Activated T-helper 2 cell treated with anti-CD3 and anti-CD28 coated beads, Interferon-gamma antibody, Interleukin-2, Interleukin-4, amounts not matched to agents 10 μg/mL and 5 μg/mL and 100 μg/mL, durations not matched to agents 14 hours and 24 hours and 36 hours (primary cell): ENCODE results near the gene MYO5A. TPM values are rescaled to one million over a fixed set of nuclear protein-coding genes. Genes with fewer than 3 reads are reported as not detected.
"Not testable (repeated sequence)": the region's sequence is repeated elsewhere in the genome, so short reads cannot be mapped to it uniquely, and the experiment has no call there.

Source experiments
- DNase-seq: peaks from one replicate; pipeline ENCODE4 v3.0.0; 2021; ENCODE audit warnings: low spot score
- H3K27ac Mint-ChIP-seq: one replicate; pipeline ENCODE4 v1.8.0; 2021; ENCODE audit warnings: mixed read lengths
- H3K27me3 Mint-ChIP-seq: one replicate; pipeline ENCODE4 v1.8.0; 2021; ENCODE audit warnings: low read depth, mixed read lengths
- H3K36me3 Mint-ChIP-seq: one replicate; pipeline ENCODE4 v1.8.0; 2021; ENCODE audit warnings: low read depth, mixed read lengths
- H3K4me1 Mint-ChIP-seq: one replicate; pipeline ENCODE4 v1.8.0; 2021; ENCODE audit warnings: low read depth, mixed read lengths
- H3K4me3 Mint-ChIP-seq: one replicate; pipeline ENCODE4 v1.8.0; 2021; ENCODE audit warnings: low read depth, mild to moderate bottlenecking, moderate library complexity, mixed read lengths
- H3K9me3 Mint-ChIP-seq: one replicate; pipeline ENCODE4 v1.8.0; 2021; ENCODE audit warnings: mixed read lengths
- intact Hi-C: fragments of 100-400 bp; cut with micrococcal nuclease; formaldehyde crosslinking; loops from one replicate; pipeline ENCODE4 v1.15.1; 2023
- total RNA-seq: library from RNA; stranded (reverse); gene quantifications from 2 replicates; pipeline ENCODE4 v1.2.3, GENCODE V29; 2022

The MYO5A gene
- total RNA-seq, 1 donor from 2014 or later, result 23.6 TPM

DNA sequence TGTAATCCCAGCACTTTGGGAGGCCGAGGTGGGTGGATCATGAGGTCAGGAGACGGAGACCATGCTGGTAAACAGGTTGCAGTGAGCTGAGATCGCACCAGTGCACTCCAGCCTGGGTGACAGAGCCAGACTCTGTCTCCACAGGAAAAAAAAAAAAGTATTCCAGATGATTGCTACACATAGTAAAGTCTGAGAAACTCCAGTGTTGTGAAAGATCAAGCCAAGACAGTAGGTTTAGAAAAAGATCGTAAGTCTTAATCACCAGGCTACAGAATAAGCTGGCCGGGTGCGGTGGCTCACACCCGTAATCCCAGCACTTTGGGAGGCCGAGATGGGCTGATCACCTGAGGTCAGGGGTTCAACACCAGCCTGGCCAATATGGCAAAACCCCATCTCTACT lies 15.8 kb downstream of the MYO5A start:
- intact Hi-C loops, DNase-seq, H3K27me3 Mint-ChIP-seq, H3K9me3 Mint-ChIP-seq, H3K4me3 Mint-ChIP-seq, H3K36me3 Mint-ChIP-seq, H3K4me1 Mint-ChIP-seq, H3K27ac Mint-ChIP-seq: not testable (repeated sequence)

DNA sequence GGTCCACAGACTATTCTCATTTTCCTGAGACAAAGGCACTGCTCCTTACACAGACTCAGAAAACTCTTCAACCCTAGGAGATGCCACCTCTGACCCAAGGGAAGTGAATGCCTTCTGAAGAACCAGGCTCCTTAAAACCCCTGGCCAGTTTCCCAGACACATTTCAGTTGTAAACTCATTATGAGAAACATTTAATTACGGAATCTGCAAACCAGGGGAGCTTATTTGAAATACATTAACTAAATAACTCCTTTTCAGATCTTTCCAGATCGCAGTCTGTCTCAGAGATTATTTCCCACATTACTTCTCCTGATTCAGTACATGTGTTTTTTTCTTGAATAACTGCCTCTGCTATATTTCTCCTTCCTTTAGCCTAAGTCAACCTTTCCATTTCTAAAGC lies 17.6 kb downstream of the MYO5A start:
- H3K4me3 Mint-ChIP-seq, result no peak overlapping the region
- intact Hi-C loops, result no loop called here
- H3K9me3 Mint-ChIP-seq, result no peaks in the 10 kb centered on the region
- H3K4me1 Mint-ChIP-seq, result peaks cover 5% of the 10 kb centered on the region
- H3K27me3 Mint-ChIP-seq, result peaks cover 2% of the 10 kb centered on the region
- H3K36me3 Mint-ChIP-seq, result no peaks in the 10 kb centered on the region
- no peak overlapping the region for H3K27ac Mint-ChIP-seq
- DNase-seq, result no peak

DNA sequence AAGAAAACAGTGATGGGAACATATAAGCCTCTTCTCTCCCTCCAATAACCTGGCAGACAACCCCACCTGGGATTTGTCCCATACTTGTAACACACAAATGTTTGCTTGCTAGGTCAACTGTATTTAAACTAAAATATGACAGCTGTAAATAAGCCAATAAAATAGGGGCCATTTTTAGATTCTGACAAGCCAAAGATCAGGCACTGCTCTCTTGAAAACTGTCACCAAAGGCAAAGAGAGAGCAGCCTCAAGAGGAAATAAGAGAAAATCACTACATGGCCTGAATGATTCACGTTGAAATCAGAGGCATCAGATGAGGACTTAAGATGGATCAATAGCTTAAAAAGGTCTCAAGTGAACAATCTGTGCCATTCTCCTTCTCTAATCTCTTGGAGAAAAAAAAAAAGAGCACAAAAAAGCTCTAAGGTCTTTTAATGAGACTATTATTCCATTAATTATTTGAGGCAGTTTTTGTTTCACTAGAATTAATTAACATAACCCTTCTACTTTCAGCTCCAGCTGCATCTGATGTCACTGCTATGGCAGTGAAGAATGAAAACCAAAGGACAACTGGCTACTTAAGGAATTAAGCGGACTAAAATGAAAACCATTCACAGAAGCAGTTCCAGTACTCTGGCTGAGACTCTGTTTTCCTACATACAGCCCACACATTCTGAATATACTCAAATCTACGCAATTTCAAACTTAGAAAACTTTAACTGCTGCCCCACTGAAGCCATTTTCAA lies 19.0 kb downstream of the MYO5A start:
- Mint-ChIP-seq H3K4me1 (peaks cover 10% of the 10 kb centered on the region), H3K36me3 (no peaks in the 10 kb centered on the region), H3K4me3 (no peak overlapping the region), H3K9me3 (no peaks in the 10 kb centered on the region), H3K27me3 (peaks cover 2% of the 10 kb centered on the region), H3K27ac (no peak overlapping the region)
- DNase-seq, result no peak
- intact Hi-C loops, result no loop called here

DNA sequence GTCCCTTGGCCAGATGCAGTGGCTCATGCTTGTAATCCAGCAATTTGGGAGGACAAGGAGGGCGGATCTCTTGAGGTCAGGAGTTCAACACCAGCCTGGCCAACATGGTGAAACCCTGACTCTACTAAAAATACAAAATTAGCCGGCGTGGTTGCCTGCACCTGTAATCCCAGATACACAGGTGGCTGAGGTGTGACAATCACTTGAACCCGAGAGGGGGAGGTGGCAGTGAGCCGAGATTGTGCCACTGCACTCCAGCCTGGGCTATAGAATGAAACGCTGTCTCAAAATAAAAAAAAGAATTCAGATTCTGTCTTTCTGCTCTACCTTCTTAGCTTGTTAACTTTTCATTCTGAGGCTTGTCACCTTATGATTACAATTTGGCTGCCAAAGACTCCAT lies 22.1 kb downstream of the MYO5A start:
- no peaks in the 10 kb centered on the region for H3K9me3 Mint-ChIP-seq
- DNase-seq, result no peak
- no peaks in the 10 kb centered on the region for H3K36me3 Mint-ChIP-seq
- intact Hi-C loops, result no loop called here
- peaks cover 23% of the 10 kb centered on the region for H3K4me1 Mint-ChIP-seq
- H3K27me3 Mint-ChIP-seq, result peaks cover 2% of the 10 kb centered on the region
- no peak overlapping the region for H3K27ac Mint-ChIP-seq
- no peak overlapping the region for H3K4me3 Mint-ChIP-seq

DNA sequence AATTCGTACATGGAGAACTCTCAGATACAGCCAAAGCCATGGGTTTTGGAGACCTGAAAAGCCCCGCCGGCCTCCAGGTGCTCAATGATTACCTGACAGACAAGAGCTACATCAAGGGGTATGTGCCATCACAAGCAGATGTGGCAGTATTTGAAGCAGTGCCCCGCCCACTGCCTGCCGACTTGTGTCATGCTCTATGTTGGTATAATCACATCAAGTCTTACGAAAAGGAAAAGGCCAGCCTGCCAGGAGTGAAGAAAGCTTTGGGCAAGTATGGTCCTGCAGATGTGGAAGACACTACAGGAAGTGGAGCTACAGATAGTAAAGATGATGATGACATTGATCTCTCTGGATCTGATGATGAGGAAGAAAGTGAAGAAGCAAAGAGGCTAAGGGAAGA lies 23.5 kb downstream of the MYO5A start:
- Mint-ChIP-seq H3K27ac (no peak overlapping the region), H3K36me3 (no peaks in the 10 kb centered on the region)

DNA sequence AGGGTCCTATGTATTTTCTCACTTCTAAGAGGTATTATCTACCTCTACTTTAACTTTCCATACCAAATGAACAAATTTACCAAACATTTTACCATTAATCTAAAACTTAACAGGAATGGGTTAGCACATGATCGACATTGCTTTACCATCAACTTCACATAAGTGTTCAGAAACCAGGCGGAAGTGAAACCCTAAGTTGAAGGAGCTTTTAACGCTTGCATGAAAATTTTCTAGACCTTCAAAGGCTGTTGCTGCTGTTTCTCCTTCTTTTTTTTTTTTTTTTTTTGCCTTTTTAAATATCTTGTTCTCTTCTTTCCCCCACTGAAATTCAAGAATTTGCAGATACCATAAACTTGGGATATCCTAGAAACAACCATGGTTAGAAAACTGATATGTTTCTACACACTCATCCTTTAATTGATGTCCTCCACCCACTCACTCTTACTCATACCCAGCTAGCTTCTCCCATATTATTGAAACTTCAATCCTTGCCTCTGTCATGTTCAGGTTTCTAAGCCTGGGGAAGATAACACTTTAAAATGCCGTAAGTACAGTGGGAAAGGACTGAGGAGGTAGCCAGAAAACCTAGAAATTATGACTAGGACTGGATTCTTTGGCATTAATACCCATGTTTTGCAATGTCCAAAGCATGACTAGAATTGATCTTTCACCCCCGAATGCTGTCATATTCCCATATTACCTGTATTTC lies 24.7 kb downstream of the MYO5A start:
- H3K9me3 Mint-ChIP-seq, result no peaks in the 10 kb centered on the region
- no peak for DNase-seq
- no peaks in the 10 kb centered on the region for H3K27me3 Mint-ChIP-seq
- intact Hi-C loops, result no loop called here
- H3K27ac Mint-ChIP-seq, result no peak overlapping the region
- no peaks in the 10 kb centered on the region for H3K36me3 Mint-ChIP-seq
- H3K4me1 Mint-ChIP-seq, result peaks cover 18% of the 10 kb centered on the region
- H3K4me3 Mint-ChIP-seq, result peak overlapping the region; percentile 23

More for the DNA sequence above, 23.5 kb downstream of the MYO5A start:
- peaks cover 22% of the 10 kb centered on the region for H3K4me1 Mint-ChIP-seq
- intact Hi-C loops, result no loop called here
- peaks cover 2% of the 10 kb centered on the region for H3K27me3 Mint-ChIP-seq
- H3K4me3 Mint-ChIP-seq, result no peak overlapping the region
- no peak for DNase-seq
- H3K9me3 Mint-ChIP-seq, result no peaks in the 10 kb centered on the region

DNA sequence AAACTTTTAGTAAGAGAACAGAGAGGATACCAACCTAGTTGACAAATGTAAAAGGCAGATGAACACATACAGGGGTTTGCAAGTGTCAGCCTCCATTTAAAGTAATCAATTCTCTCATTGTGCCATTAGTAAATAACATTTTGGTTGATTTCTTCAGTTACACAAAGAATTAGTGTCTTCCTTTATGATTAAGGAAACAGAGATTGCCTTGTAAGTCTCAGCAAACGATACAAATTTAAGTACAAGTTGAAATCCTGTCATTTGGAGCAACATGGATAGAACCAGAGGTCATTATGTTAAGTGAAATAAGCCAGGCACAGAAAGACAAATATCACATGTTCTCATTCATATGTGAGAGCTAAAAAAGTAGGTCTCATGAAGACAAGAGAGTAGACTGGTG lies 26.1 kb downstream of the MYO5A start:
- H3K36me3 Mint-ChIP-seq, result no peaks in the 10 kb centered on the region
- DNase-seq, result no peak
- H3K9me3 Mint-ChIP-seq, result no peaks in the 10 kb centered on the region
- H3K27me3 Mint-ChIP-seq, result no peaks in the 10 kb centered on the region
- intact Hi-C loops, result no loop called here
- H3K4me3 Mint-ChIP-seq, result no peak overlapping the region
- H3K4me1 Mint-ChIP-seq, result peaks cover 18% of the 10 kb centered on the region
- H3K27ac Mint-ChIP-seq, result no peak overlapping the region

DNA sequence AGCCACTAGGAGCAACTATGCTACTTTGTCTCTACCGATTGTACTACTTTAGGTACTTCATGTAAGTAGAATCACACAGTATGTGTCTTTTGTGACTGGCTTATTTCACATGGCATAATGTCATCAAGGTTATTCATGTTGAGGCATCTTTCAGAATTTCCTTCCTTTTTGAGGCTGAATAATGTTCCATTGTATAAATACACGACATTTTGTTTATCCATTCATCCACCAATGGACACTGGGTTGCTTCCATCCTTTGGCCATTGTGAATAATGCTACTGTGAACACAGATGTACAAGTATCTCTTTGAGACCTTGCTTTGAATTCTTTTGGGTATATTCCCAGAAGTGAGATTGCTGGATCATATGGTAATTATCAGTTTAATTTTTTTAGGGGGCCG lies 29.2 kb downstream of the MYO5A start:
- DNase-seq, result no peak
- Mint-ChIP-seq H3K27ac (no peak overlapping the region), H3K4me3 (no peak overlapping the region), H3K36me3 (no peaks in the 10 kb centered on the region), H3K4me1 (peaks cover 20% of the 10 kb centered on the region), H3K27me3 (no peaks in the 10 kb centered on the region), H3K9me3 (no peaks in the 10 kb centered on the region)
- intact Hi-C loops, result loop anchor here (5.0 kb wide), 1 partner anchor 58 kb away; no protein-coding TSS in a partner anchor

DNA sequence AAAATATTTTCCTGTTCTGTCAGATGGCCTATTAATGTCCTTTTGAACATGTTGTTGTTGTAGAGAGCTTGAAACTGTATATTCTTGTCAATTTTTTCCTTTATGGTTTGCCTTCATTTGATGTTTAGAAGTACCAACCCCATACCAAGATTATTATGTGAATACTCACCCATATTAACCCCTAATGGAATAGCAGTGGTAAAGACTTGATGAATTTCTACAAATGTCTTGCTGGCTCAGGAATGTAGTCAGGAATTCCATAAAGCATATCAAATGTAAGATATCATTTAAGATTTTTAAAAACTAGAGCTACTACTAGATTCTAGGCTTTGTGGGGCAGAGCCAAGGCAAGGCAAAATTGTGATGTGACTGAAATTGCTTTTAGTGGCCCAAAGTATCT lies 30.0 kb downstream of the MYO5A start:
- Mint-ChIP-seq H3K36me3 (no peaks in the 10 kb centered on the region), H3K9me3 (no peaks in the 10 kb centered on the region), H3K27me3 (no peaks in the 10 kb centered on the region), H3K27ac (no peak overlapping the region), H3K4me1 (peaks cover 13% of the 10 kb centered on the region), H3K4me3 (no peak overlapping the region)
- no peak for DNase-seq
- intact Hi-C loops, result loop anchor here (5.0 kb wide), 1 partner anchor 59 kb away; no protein-coding TSS in a partner anchor

DNA sequence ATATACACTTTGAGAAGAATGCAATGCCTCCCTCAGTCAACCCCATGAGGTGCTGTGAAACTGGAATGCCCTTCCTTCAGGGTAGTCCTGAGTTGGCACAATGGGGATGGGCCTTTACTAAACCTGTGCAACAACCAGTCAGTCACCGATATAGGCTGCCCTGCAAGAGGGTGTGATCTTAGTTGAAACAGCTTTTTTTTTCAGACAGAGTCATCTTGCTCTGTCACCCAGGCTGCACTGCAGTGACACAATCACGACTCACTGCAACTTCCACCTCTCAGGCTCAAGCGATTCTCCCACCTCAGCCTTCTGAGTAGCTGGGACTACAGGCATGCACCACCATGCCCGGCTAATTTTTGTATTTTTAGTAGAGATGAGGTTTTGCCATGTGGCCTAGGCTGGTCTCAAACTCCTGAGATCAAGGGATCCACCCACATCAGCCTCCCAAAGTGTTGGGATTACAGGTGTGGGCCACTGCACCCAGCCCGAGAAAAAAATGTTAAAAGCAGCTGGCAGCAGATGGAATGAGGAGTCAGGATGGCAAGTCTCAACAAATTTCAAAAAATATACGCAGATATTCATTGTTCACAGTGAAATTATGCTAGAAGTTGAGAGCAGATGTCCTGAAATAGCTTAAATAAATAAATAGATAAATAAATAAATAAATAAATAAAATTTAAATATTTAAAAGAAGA lies 31.8 kb downstream of the MYO5A start:
- peaks cover 10% of the 10 kb centered on the region for H3K4me1 Mint-ChIP-seq
- no peak overlapping the region for H3K27ac Mint-ChIP-seq
- DNase-seq, result no peak
- no peak overlapping the region for H3K4me3 Mint-ChIP-seq
- no peaks in the 10 kb centered on the region for H3K27me3 Mint-ChIP-seq
- no peaks in the 10 kb centered on the region for H3K36me3 Mint-ChIP-seq
- no peaks in the 10 kb centered on the region for H3K9me3 Mint-ChIP-seq
- intact Hi-C loops, result loop anchor here (5.0 kb wide), 1 partner anchor 60 kb away; no protein-coding TSS in a partner anchor

DNA sequence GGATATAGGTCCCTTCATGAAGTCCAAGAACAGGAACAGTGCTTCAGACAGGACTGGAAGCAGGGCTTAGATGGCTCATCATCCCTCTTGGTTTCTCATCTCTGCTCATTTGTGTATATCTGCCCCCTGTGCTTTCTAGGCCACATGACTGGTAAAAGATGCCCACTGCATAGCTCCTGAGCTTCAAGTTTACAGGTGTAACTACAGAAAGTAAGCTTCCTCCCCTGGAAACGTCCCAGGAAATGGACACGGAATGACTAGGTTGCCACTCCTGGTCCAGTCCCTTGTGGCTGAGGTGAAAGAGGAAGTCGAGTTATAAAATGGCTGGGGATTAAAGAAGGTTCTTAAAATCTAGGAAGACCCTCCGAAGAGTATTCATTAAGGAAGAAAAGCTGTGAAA lies 32.5 kb downstream of the MYO5A start:
- Mint-ChIP-seq H3K9me3 (no peaks in the 10 kb centered on the region), H3K4me1 (peaks cover 15% of the 10 kb centered on the region), H3K4me3 (no peak overlapping the region), H3K27me3 (no peaks in the 10 kb centered on the region), H3K36me3 (no peaks in the 10 kb centered on the region), H3K27ac (no peak overlapping the region)
- intact Hi-C loops, result loop anchor here (5.0 kb wide), 1 partner anchor 61 kb away; no protein-coding TSS in a partner anchor
- DNase-seq, result no peak

DNA sequence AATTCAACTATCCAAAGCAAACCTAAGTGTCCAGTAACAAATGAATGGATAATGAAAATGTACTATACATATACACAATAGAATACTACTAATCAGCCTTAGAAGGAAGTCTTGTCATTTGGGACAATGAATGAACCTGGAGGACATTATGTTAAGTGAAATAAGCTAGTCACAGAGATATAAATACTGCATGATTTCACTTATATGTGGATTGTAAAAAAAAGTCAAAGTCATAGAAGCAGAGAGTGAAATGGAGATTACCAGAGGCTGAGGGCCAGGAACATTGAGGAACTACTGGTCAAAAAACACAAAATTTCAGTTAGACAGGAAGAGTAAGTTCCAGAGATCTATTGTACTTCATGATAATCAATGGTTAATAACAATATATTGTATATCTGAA lies 33.6 kb downstream of the MYO5A start:
- Mint-ChIP-seq H3K27me3 (no peaks in the 10 kb centered on the region), H3K9me3 (no peaks in the 10 kb centered on the region), H3K4me3 (no peak overlapping the region), H3K36me3 (no peaks in the 10 kb centered on the region), H3K27ac (no peak overlapping the region), H3K4me1 (peaks cover 17% of the 10 kb centered on the region)
- no peak for DNase-seq
- intact Hi-C loops, result loop anchor here (5.0 kb wide), 1 partner anchor 62 kb away; no protein-coding TSS in a partner anchor

DNA sequence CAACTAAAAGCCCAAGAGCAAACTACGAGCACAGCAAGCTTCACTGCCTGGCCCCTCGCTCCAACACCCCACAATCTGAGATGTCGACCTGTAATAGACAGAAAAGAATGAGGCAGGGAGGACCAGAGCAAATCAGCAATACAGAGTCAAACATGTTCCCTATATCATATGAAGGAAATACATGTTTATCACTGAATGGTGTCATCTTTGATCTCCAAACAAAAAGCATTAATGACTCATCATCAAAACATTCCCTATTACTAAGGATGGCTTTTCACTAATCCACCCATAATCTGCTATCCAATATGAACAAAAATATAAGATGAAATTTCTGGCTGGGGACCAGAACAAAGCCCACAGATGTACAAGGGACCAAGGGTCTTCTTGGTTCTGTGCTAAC lies 34.7 kb downstream of the MYO5A start:
- intact Hi-C loops, result no loop called here
- H3K27ac Mint-ChIP-seq, result no peak overlapping the region
- H3K4me3 Mint-ChIP-seq, result no peak overlapping the region
- peaks cover 6% of the 10 kb centered on the region for H3K9me3 Mint-ChIP-seq
- peaks cover 25% of the 10 kb centered on the region for H3K4me1 Mint-ChIP-seq
- DNase-seq, result no peak
- peaks cover 5% of the 10 kb centered on the region for H3K36me3 Mint-ChIP-seq
- no peaks in the 10 kb centered on the region for H3K27me3 Mint-ChIP-seq
